Astrocyte (in vitro differentiated cells and primary cell): Measurements from ENCODE around the gene NR4A2. TPM values are rescaled to one million over a fixed set of nuclear protein-coding genes. Genes with fewer than 3 reads are reported as not detected.

Experiments
- DNase-seq: peaks from one replicate; pipeline ENCODE4 v3.0.0-alpha.2; 2010; ENCODE audit warnings: low read depth
- FAIRE-seq: peaks from 2 replicates; lab custom pipeline; 2011; peaks lifted over from hg19 to GRCh38; lab: Jason Lieb, UNC
- H2AFZ ChIP-seq: 2 replicates; pipeline ENCODE4 v1.6.0; 2012; ENCODE audit warnings: low read depth, low read length, inconsistent platforms
- H3K27ac ChIP-seq: 2 replicates; pipeline ENCODE4 v1.5.1; 2011; ENCODE audit warnings: low read depth, low read length, inconsistent platforms
- H3K27me3 ChIP-seq: 2 replicates; pipeline ENCODE4 v1.6.0; 2011; ENCODE audit warnings: low read length, inconsistent platforms; ENCODE audit not compliant: insufficient read depth
- H3K36me3 ChIP-seq: 2 replicates; pipeline ENCODE4 v1.5.1; 2011; ENCODE audit warnings: low read length, inconsistent platforms; ENCODE audit not compliant: insufficient read depth
- H3K4me1 ChIP-seq: 2 replicates; pipeline ENCODE4 v1.5.1; 2011; ENCODE audit warnings: low read length, inconsistent platforms; ENCODE audit not compliant: insufficient read depth
- H3K4me2 ChIP-seq: 2 replicates; pipeline ENCODE4 v1.6.0; 2012; ENCODE audit warnings: low read length, inconsistent platforms
- H3K4me3 ChIP-seq: 2 replicates; pipeline ENCODE4 v1.5.1; 2011; ENCODE audit warnings: low read depth, mild to moderate bottlenecking, low read length, inconsistent platforms; ENCODE audit not compliant: insufficient read depth
- H3K79me2 ChIP-seq: 2 replicates; pipeline ENCODE4 v1.6.0; 2012; ENCODE audit warnings: mild to moderate bottlenecking, low read length, inconsistent platforms; ENCODE audit not compliant: insufficient read depth
- H3K9ac ChIP-seq: 2 replicates; pipeline ENCODE4 v1.6.0; 2012; ENCODE audit warnings: mild to moderate bottlenecking, low read length, inconsistent platforms
- H3K9me3 ChIP-seq: 2 replicates; pipeline ENCODE4 v1.5.1; 2012; ENCODE audit warnings: low read depth, mild to moderate bottlenecking, low read length, inconsistent platforms; ENCODE audit not compliant: insufficient read depth
- H4K20me1 ChIP-seq: 2 replicates; pipeline ENCODE4 v1.6.0; 2012; ENCODE audit warnings: low read length, inconsistent platforms; ENCODE audit not compliant: insufficient read depth
- H3K27ac Mint-ChIP-seq: one replicate; pipeline ENCODE4 v1.8.0; 2021; ENCODE audit warnings: mild to moderate bottlenecking, mixed read lengths; ENCODE audit not compliant: unreplicated experiment
- H3K27me3 Mint-ChIP-seq: one replicate; pipeline ENCODE4 v1.8.0; 2021; ENCODE audit warnings: low read depth, mixed read lengths; ENCODE audit not compliant: unreplicated experiment
- H3K36me3 Mint-ChIP-seq: one replicate; pipeline ENCODE4 v1.8.0; 2021; ENCODE audit warnings: low read depth, mixed read lengths; ENCODE audit not compliant: unreplicated experiment
- H3K4me1 Mint-ChIP-seq: one replicate; pipeline ENCODE4 v1.8.0; 2021; ENCODE audit warnings: low read depth, mixed read lengths; ENCODE audit not compliant: unreplicated experiment
- H3K4me3 Mint-ChIP-seq: one replicate; pipeline ENCODE4 v1.8.0; 2021; ENCODE audit warnings: mild to moderate bottlenecking, moderate library complexity, mixed read lengths; ENCODE audit not compliant: unreplicated experiment
- H3K9me3 Mint-ChIP-seq: one replicate; pipeline ENCODE4 v1.8.0; 2021; ENCODE audit warnings: mild to moderate bottlenecking, mixed read lengths; ENCODE audit not compliant: unreplicated experiment
- EZH2 ChIP-seq: IDR thresholded peaks from 2 replicates; pipeline ENCODE4 v1.6.1; 2012; ENCODE audit warnings: mild to moderate bottlenecking, low read length, inconsistent platforms; ENCODE audit not compliant: insufficient read depth
- total RNA-seq: library from RNA; stranded (reverse); gene quantifications from 2 replicates; pipeline ENCODE4 v1.2.1, GENCODE V29; 2021
- TF ChIP-seq, protein P1 (sequence below): IDR thresholded peaks from 2 replicates; pipeline ENCODE4 v1.5.1; 2011; ENCODE audit warnings: low read depth, mild to moderate bottlenecking, inconsistent platforms, low read length, moderate library complexity; ENCODE audit not compliant: insufficient read depth

The NR4A2 gene
- total RNA-seq, 1 donor from 2014 or later = 1.3 TPM

DNA sequence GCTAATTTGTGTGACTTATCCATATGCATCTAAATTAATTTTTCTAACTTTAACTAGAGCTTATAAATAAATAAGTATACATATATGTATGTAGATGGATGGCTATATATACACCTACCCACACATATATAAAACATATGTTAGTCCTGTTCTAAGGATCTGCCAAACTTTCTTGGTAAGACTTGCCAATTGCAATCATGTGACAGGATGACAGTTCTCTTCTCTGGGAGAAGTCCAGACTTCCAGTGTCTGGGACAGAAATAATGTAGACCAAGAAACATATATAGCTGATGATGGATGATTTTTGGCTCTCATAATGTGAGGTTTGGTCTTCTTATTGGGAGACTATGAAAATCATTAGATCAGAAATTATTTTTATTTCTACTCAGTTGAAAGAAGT is 30.6 kb upstream of the NR4A2 start:
- no peak overlapping the region for H3K4me2 ChIP-seq
- FAIRE-seq (no peak), DNase-seq (no peak)
- no peaks in the 10 kb centered on the region for H3K9me3 ChIP-seq
- no peaks in the 10 kb centered on the region for H3K36me3 Mint-ChIP-seq
- no peaks in the 10 kb centered on the region for H3K36me3 ChIP-seq
- TF ChIP-seq, protein P1, sequence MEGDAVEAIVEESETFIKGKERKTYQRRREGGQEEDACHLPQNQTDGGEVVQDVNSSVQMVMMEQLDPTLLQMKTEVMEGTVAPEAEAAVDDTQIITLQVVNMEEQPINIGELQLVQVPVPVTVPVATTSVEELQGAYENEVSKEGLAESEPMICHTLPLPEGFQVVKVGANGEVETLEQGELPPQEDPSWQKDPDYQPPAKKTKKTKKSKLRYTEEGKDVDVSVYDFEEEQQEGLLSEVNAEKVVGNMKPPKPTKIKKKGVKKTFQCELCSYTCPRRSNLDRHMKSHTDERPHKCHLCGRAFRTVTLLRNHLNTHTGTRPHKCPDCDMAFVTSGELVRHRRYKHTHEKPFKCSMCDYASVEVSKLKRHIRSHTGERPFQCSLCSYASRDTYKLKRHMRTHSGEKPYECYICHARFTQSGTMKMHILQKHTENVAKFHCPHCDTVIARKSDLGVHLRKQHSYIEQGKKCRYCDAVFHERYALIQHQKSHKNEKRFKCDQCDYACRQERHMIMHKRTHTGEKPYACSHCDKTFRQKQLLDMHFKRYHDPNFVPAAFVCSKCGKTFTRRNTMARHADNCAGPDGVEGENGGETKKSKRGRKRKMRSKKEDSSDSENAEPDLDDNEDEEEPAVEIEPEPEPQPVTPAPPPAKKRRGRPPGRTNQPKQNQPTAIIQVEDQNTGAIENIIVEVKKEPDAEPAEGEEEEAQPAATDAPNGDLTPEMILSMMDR = no peak
- no peak for TF ChIP-seq EZH2
- H3K27ac Mint-ChIP-seq = no peak overlapping the region
- H3K4me1 ChIP-seq = no peaks in the 10 kb centered on the region
- H3K4me3 ChIP-seq = no peak overlapping the region
- H3K27me3 ChIP-seq = no peaks in the 10 kb centered on the region
- no peaks in the 10 kb centered on the region for H4K20me1 ChIP-seq
- H3K27ac ChIP-seq = no peak overlapping the region
- no peak overlapping the region for H2AFZ ChIP-seq
- H3K9me3 Mint-ChIP-seq = no peaks in the 10 kb centered on the region
- H3K4me3 Mint-ChIP-seq = no peak overlapping the region
- no peaks in the 10 kb centered on the region for H3K4me1 Mint-ChIP-seq
- no peaks in the 10 kb centered on the region for H3K79me2 ChIP-seq
- H3K9ac ChIP-seq = no peak overlapping the region
- no peaks in the 10 kb centered on the region for H3K27me3 Mint-ChIP-seq

DNA sequence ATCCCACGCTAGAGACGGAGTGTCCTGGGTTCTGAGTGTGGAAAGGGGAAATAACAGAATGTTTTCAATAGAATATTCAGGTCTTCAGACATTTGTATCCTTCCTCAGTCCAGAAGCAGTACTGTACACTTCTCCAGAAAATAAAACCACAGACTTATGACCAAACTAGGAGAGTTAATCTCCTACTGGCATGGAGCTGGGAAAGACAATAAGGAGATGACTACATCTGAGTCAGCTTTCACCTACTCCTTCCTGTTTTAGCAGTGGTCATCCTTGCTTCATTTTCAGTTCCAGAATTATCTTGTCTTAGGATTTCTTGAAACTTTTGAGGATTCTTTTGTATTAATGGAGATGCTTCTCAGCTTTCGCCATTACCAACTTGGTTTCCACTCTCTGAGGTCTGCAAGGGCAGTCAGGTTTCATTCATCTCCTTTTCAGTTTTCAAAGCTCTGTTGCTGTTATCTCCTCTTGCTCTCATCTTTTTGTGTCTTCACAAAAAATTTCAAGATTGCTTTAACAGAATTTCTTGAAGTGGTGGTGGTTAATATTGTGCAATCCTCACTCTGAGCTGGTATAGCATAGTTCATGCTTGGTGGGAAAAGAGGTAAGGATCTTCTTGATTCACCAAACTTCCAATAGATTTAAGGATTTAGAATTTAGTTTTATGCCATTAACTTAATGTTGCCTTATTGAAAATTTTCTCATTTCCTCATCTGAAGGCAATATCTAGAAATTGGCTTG is 23.7 kb upstream of the NR4A2 start:
- no peak overlapping the region for H3K4me3 Mint-ChIP-seq
- FAIRE-seq = peak; percentile 95
- Histone ChIP-seq H3K79me2 (no peaks in the 10 kb centered on the region), H4K20me1 (no peaks in the 10 kb centered on the region), H3K9ac (no peak overlapping the region), H3K27me3 (no peaks in the 10 kb centered on the region), H2AFZ (no peak overlapping the region), H3K27ac (no peak overlapping the region), H3K4me3 (no peak overlapping the region), H3K9me3 (no peaks in the 10 kb centered on the region), H3K36me3 (no peaks in the 10 kb centered on the region), H3K4me1 (no peaks in the 10 kb centered on the region), H3K4me2 (no peak overlapping the region)
- no peak for TF ChIP-seq EZH2
- TF ChIP-seq, protein P1 = no peak
- no peaks in the 10 kb centered on the region for H3K27me3 Mint-ChIP-seq
- no peaks in the 10 kb centered on the region for H3K36me3 Mint-ChIP-seq
- H3K27ac Mint-ChIP-seq = peak overlapping the region; percentile 59
- no peaks in the 10 kb centered on the region for H3K9me3 Mint-ChIP-seq
- H3K4me1 Mint-ChIP-seq = peaks cover 8% of the 10 kb centered on the region
- DNase-seq = peak; percentile 42

DNA sequence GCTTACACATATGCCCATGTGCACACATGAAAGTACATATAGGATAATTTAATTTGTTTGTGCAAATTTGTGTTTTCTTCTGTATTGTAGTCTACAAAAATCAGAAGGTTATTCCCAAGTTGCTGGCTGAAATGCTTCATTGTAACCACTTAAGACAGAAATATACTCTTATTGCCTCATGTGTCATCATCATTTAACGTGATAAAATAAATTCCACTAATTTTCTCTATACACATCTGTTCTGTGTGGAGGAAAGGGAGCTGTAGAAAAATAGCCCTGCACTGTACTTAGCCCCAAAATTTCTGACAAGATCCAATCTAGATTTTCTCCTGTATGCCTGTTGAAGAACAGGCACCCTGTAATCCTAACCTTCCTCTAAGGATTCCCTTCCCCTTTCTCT is 20.4 kb upstream of the NR4A2 start:
- peaks cover 8% of the 10 kb centered on the region for H3K4me1 Mint-ChIP-seq
- H3K4me3 Mint-ChIP-seq = no peak overlapping the region
- Histone ChIP-seq H2AFZ (no peak overlapping the region), H3K4me1 (no peaks in the 10 kb centered on the region), H4K20me1 (no peaks in the 10 kb centered on the region), H3K27me3 (no peaks in the 10 kb centered on the region), H3K27ac (no peak overlapping the region), H3K9ac (no peak overlapping the region), H3K79me2 (no peaks in the 10 kb centered on the region), H3K4me3 (no peak overlapping the region), H3K36me3 (no peaks in the 10 kb centered on the region), H3K9me3 (no peaks in the 10 kb centered on the region), H3K4me2 (no peak overlapping the region)
- FAIRE-seq = no peak
- DNase-seq = no peak
- H3K27me3 Mint-ChIP-seq = no peaks in the 10 kb centered on the region
- TF ChIP-seq, protein P1 = no peak
- TF ChIP-seq EZH2 = no peak
- H3K9me3 Mint-ChIP-seq = no peaks in the 10 kb centered on the region
- no peaks in the 10 kb centered on the region for H3K36me3 Mint-ChIP-seq
- H3K27ac Mint-ChIP-seq = no peak overlapping the region
